Panc1 (cell line): Measurements from ENCODE around the gene CIAO2B.

Experiments used
- CTCF ChIP-seq: fragments of 450-650 bp; IDR thresholded peaks from 2 replicates; pipeline ENCODE4 v1.5.1; 2017; ENCODE audit warnings: mild to moderate bottlenecking
- POLR2AphosphoS5 ChIP-seq: IDR thresholded peaks from 2 replicates; pipeline ENCODE4 v1.6.1; 2012; ENCODE audit warnings: mild to moderate bottlenecking, low read depth, low read length, moderate library complexity
- REST ChIP-seq, 2 experiments: IDR thresholded peaks; 2 replicates each; pipeline ENCODE4 v1.6.1; 2011 to 2012; ENCODE audit warnings: low read depth in 2 of 2, control low read depth in 1 of 2, low read length in 1 of 2, mild to moderate bottlenecking in 1 of 2, moderate library complexity in 1 of 2; ENCODE audit not compliant: insufficient read depth in 1 of 2
- SIN3A ChIP-seq: IDR thresholded peaks from 2 replicates; pipeline ENCODE4 v1.6.1; 2012; ENCODE audit warnings: low read depth, mild to moderate bottlenecking, low read length, moderate library complexity, borderline replicate concordance; ENCODE audit not compliant: insufficient read depth

GRCh38 chr16:66925322-66925840, 8.8 kb downstream of the CIAO2B start, which contains the start of gene RRAD:
- TF ChIP-seq CTCF = no peak
- TF ChIP-seq POLR2AphosphoS5 = no peak
- TF ChIP-seq SIN3A = no peak
- no peak for TF ChIP-seq REST (IDR thresholded peaks at IDR 0.05; ENCODE audit: insufficient read depth in 1 of 2, low read depth in 2 of 2, low read length in 1 of 2)
